Activated gamma-delta T cell (primary cell): Measurements from ENCODE around the gene FRY.

ENCODE experiments used
- DNase-seq: peaks from one replicate; lab custom pipeline; 2025; lab: John Stamatoyannopoulos, UW

Gene FRY

DNA sequence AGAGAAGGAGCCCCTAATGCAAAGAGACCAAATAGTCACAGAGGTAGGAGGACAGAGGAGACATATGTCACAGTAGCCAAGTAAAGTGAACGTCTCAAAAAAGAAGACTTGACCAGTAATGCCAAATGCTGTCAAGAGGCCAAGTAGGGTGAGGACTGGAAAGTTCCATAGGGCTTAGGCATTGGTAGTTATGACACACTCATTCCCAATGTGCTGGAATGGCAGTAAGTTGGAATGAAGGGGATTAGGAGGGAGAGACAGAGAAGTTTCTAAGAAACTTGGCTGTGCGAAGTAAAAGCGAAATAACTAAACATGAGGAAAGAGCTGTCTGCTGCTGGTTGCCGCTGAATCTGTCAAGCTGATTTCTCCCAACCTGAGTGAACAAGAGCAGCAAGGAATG, 14.9 kb upstream of the FRY start:
- no peak for DNase-seq

DNA sequence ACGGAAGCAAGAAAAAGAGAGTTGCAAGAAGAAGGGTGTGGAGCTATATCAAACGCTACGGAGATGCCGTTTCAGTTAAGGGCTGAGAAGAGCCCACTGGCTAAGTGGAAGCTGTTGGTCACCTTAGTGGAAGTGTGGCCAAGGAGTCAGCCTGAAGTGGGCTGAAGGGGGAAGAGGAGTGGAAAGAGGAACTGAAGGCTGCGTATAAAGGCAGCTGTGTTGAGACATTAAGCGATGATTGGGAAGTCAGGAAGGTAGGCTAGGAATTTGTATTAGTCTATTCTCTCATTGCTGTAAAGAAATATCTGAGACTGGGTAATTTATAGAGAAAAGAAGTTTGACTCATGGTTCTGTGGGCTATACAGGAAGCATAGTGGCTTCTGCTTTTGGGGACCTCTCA, 14.1 kb upstream of the FRY start:
- DNase-seq = no peak

DNA sequence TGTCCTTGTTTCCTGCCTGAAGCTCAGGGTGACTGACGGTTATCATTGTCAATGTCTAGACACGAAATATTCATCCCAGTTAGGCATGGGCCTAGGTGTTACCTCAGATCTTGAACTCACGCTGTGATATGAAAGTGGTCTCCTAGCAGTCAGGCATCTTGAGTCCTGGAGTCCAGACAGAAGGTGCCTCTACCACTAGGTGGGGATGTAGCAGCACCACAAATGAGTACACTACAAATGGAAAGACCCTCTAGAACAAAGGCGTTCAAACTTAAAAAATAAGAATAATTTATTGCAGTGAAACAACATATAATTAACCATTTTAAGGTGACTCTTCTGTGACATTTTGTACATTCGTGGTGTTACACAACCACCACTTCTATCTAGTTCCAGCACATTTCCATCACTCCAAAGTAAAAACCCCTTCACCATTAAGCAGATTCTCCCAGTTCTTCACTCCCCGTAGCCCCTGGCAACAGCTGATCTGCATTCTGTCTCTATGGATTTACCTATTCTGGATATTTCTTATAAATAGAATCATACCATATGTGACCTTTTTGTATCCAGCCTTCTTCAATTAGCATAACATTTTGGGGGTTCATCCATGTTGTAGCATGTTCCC, 11.9 kb upstream of the FRY start:
- no peak for DNase-seq

DNA sequence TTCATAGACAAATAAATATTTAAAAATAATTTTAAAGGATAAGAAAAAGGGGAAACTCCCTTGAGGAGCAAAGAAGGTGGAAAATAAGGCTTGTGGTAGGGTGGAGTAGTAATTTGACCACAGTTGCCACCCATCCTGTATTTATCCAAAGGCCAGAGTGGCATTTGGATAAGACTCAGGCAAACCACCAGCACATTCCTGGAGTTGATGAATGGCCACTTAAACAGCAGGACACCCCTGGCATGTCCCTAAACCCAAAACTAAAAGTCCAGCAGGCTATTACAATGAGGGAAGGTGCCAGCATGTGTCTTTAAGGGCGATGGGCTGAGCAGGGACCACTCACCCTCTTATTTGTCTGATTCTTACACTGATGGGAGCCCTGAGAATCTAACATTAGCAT, 9.8 kb upstream of the FRY start:
- DNase-seq = no peak

DNA sequence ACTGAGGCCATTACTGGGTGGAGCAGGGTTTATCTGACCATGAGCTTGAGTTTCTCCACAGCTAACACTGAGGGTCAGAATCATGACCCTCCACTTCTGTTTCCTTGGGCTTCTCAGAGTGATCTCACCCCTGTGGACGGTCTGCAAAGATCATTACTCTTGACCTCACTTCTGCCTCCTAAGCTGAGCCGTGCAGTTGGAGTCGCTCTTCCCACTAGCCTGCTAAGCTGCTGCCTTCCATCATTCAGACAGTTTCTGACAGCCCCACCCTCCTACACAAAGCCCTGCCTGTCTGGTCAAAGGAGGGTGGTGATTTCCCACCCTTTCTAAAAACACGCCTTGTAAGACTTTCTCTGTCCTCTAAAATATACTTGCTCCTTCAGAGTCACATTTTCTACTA, 9.3 kb upstream of the FRY start:
- no peak for DNase-seq

DNA sequence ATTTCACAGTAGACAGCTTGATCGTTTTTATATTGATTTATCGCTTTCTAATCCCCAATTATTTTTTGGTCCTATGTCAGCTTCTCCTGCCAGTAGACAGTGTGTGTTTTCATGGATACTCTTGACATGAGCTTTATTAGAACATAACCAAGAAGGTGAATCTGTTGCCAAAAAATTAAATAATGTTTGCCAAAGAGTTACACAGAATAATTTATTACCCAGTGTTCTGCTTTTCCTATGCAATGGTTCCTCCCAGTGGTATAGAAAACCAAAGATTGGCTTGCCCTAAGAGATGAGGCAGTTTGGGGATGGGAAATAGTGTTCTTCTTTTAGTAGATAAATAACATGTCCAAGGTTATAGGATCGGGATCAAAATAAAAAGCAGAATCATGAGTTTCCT, 8.5 kb upstream of the FRY start:
- no peak for DNase-seq

DNA sequence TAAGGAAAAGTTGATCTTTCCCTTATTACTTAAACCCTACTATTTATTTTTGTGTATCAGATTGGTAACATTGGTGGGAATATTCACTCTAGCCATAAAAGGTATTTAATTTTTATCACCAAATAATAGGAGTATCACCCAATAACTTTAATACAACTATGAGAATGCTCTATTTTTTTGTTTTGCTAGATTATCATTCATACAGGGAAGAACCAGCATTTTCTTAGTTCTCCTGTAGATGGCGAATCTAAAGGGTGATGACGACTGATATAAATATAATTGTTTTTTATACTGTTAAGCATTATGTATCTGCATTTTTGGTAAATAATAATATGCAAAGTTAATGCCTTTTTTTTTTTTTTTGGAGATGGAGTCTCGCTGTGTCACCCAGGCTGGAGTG, 7.9 kb upstream of the FRY start:
- no peak for DNase-seq

DNA sequence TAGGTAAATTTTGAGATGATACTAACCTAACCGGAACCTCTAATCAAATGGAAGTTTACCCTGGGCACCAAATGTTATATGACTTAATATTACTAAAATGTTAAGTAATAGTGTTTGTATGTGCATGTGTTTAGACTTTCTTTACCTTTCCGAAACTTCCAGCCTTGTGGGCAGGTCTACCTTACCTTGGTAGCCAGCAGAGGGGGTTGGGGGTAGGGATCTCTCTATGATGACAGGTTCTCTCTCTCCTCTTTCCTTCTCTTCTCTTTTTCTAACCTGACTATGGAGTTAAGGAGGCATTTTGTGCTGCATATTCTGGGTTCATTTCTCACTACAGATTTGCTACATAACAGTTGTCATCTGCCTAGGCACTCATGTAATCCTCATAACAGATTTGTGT, 6.8 kb upstream of the FRY start:
- no peak for DNase-seq

DNA sequence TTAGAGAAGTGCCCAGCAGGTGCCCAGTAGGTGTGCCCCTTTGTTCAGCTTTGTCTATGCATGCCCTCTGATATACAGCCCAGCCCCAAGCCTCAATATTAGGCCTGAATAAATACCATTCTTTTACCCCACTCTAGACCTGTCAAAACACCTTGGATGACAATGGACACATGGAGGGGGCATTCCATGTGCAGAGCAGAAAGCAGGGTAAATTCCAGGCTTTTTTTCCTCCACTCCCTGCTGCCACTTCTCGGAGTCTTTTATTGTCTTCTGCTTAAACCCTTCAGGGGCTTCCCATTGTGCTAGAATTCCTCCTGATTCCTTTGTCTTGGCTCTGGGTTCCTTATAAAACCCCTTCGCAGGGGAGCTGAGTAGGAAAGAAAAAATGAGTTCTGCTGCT, 5.8 kb upstream of the FRY start:
- DNase-seq = no peak

DNA sequence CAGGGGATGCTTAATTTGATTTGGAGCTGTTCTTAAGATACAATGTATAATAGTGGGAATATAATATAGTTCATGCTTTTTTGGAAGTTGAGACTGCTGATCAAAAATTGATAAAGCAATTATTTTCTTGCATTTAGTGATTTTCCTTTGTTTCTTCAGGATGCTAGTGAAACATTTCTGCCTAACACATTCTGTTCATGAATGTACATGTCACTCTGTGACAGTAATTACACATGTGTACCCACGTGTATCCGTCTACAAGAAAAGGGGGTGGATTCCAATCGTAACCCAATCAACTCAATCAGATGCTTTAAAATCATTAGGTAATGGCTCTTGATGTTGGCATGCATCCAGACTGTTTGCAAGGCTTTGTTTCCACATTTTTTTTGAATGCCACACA, 5.0 kb upstream of the FRY start:
- DNase-seq = no peak

DNA sequence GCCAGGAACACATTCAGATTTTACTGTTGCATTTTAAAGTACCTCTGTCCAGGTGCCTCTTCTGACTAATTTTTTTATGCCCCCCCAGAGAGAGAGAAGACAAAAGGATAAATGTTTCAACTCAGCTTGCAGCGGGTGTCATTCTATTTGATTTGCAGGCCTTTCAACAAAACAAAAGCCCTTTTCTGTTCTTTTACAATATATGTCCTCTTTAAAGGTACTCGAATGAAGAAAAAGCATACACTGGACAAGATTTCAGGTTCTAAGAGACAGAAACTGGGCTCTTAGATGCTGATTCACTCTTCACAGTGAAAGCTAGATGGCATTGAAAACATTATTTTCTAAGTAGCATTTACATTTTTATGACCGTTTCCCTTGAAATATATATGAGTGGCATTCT, 2.9 kb upstream of the FRY start:
- DNase-seq = no peak

DNA sequence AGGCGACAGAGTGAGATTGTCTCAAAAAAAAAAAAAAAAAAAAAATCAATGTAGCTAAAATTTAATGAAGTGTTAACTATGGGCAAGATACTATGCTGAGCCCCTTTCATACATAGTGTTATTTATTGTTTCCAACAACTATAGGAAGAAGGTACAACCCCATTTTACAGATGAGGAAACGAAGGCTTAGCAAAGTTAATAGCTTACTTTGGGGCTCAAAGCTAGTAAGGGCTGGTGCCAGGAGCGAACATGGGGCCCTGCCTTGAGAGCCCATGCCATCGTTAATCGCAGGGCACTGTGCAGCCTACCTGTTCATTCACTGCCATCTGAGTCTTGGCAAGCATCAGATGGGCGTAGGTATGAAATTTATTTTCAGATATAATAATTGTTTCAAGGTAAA, 1.9 kb upstream of the FRY start:
- no peak for DNase-seq

DNA sequence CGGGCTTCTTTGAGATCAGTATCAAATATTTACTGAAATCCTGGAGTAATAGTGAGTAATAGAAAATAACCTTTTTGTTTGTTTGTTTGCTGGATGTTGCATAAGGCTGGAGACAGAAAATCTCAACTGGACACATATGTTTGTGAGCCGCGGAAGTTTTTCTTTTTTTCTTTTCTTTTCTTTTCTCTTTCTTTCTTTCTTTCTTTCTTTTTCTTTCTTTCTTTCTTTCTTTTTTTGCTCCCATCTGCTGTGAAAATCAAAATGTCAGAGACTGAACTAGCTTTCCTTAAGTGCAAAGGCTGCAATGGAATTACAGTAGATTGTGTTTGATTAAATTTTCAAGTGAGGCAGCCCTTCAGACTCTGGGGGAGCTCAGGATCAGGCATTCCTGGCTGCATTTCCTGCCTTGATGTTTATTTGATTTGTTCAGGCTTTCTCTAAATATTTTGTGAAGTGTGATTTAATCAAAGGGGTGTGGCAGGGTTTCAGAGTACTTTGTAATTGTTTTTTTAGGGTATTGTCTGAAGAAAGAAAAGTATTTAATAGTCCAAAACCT, 319 bp downstream of the FRY start:
- DNase-seq = no peak

DNA sequence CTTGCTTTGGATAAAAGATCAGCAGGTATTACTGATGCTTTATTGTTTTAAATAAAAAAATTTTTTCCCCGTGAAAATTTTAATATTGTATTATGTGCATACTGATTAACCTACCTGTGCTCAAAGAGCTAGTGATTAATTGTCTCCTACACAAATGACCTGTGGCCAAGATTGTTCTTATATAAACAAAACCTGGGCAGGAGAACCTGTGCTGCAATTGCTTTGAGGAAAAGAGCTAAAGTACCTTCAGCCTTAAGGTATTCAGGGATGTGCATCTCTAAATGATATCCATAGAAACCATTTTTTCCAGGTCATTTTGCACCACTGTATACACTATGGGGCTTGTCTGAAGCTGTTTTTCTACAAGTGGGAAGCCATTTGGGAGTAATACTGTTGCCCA, 1.2 kb downstream of the FRY start:
- DNase-seq = no peak

DNA sequence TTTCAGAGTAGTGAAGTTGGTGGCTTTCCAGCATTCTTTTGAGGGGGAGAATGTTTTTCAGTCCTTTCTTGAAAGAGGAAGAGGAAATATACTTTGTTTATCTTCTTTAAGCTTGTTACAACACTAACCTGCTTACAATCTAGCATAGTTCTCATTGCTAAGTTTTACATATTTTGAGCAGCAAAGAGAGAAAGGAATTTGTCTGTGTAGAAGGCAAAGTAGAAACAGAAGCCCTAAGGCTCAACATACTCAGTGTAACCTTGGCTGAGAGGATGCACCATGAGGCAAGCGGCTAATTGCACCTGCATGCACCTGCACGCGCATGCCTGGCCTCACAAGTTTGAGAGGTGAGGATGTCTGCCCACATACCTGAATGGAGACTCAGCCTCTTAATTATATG, 2.2 kb downstream of the FRY start:
- DNase-seq = no peak

DNA sequence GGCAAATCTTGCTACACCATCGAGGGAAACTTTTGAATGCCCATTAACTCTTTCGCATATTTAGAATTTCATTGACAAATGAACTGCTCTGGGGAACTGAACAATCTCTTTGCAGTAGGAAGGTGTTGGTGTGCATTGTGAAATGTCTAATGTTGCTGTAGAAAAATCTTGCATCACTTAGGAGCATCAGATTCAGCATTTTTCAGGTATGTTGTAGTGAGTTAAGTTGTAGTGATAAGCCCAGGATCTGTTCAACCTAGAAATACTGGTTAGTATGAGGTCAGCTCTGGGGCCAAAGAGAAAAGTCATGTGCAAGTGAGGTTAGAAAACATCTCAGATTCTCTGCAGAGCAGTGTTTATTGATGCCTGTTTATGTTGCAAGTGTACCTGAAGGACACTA, 4.1 kb downstream of the FRY start:
- no peak for DNase-seq

DNA sequence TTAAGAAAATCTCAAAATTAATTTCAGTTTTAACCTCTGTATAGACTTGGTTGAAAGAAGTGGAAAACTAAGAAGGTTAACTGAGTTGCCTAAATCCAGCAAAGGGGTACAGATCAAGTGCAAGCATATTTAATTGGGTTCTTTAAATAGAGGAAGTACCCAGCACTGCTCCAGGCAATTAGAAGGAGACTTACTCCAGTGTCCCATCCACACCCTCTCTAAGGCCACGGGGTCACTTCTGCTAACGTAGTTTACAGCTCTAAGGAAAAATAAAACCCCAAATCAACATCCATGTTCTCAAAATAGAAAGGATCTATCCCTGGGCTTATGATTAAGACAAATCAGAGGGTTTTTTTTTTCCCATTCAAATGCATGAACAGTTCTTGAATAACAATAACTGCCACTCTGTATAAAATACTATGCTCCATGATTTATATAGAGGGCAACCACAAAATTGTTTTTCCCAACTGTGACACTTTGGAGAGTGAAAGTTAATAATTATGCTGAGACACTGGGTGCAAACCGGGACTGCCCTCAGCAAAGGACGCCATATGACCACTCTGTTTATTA, 4.6 kb downstream of the FRY start:
- no peak for DNase-seq

DNA sequence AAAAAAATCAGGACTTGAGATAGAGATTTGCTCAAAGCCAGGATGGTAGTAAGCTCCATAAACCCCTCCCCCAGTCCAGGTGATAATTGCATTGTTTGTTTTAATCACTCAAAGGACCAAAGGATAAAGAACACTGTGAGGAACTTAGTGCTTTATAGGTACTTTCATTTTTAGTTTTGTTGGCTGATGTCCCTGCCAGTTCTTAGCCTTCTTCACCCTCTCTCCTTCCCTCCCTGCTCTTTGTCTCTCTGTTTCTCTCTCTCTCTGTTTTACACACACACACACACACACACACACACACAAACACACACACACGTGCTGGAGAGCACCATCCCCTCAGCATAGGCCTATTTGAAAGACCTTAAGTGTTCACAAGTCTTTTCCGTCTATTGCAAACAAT, 5.2 kb downstream of the FRY start:
- no peak for DNase-seq

DNA sequence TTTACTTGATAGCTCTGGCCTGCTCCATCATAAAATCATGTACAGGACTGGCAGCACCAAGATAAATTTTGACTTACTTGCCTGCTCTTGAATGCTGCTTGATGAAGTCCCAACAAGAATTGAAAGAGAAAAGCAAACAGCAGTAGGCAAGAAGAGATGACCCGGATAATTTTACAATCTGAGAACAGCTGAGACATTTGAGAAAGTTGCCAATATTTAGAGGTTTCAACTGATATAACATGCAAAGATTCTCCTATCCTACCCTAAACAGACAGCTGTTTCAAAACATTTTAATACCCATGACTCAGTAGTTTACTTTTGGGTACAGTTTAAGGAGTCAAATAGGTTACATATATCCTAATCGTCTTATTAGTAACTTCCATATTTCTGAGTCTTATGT, 5.9 kb downstream of the FRY start:
- no peak for DNase-seq

DNA sequence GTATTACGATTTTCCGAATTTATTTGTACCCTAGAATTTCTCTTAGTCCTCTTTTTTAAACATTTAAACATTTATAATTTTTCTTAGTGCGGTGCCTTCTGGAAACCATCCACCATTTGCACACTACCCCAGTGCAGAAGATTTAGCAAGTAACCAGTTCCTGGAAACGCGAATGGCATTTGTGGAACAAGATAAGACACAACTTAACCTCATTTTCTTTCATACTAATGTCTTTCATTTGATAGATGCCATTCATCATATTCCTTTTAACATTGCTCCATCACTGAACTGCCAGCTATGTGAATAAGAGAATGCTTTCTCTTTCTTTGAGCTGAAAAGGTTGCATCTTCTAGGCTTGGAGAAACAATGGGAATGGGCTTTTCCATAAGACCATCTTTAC, 6.8 kb downstream of the FRY start:
- no peak for DNase-seq

DNA sequence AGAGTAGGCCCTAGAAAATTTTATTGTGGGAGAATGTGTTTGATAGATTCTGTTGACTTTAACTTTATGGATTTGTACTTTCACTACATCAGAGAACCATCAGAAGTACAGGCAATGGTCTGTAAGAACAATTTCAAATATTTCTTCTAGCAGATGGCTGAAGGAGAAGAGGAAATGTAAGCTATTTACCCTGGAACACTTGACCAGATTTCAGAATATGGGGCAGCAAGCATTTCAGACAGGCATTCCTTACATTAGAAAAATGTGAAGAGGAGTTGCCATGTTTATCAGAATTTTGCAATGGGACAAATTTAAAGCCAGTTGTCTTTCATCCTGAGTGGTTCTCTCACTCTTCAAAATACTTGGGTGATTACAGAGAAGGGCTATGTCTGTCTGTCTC, 7.5 kb downstream of the FRY start:
- no peak for DNase-seq

DNA sequence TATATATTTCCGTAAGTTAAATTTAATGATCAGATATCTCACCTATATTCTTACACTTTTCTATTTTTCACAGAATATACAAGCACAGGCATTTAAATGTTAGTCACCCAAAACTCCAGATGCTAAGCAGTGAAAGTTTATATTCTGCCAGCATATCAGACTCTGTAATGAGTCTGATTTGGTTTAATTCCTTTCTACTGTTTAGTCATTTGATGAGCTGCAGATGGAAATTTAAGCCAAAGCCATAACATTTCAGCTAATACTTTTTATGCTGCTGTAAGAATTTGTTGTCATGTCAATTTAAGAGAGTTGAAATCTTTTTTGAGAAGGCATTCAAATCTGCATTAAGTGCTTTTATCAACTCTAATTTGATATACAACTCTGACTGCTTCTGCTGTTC, 8.0 kb downstream of the FRY start:
- DNase-seq = no peak

DNA sequence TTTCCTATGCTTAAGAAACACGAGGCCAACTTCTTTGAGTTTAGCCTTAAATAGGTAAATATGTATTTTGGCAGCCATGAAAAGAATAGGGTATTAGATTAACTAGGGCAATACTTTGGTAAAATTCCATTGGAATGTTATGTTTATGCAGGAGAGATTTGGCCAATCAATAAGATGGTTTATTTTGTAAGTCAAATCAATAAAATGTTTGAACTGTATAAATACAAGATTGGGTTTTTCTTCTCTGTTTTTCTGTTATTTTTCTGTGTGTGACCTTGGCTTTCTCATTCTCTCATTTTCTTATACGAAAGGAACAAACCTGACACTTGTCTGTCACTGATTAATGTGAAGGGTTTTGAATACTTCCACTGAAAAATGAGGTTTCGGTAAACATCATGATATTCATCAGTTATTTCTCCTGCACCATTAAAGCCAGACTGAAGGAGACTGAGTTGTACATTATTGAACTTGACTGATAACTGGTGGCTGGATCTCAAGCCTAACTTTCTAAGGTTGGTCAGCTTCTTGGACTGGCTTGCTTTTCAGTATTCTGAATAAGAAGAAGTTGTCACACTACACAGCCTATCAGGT, 8.6 kb downstream of the FRY start:
- no peak for DNase-seq

DNA sequence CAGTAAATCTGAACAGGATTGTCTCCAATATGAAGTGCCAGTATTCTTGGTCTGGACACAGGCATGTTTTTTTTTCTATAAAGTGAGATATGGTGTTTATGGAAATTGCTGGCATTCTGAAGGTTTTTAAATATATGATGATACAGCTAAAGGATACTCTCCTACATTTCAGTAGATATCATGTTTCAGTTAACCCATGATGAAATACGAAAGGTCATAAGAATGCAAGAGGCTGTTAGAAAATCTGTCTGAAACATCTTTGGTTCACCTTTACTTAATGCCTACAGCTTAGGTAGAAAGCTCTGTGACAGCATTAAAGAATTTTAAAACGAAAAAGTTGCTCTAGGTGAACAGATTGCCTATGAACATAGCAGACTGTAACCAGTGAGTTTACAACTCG, 9.1 kb downstream of the FRY start:
- no peak for DNase-seq
